ENCODE results near the gene CDK4.

CDK4 gene

DNA sequence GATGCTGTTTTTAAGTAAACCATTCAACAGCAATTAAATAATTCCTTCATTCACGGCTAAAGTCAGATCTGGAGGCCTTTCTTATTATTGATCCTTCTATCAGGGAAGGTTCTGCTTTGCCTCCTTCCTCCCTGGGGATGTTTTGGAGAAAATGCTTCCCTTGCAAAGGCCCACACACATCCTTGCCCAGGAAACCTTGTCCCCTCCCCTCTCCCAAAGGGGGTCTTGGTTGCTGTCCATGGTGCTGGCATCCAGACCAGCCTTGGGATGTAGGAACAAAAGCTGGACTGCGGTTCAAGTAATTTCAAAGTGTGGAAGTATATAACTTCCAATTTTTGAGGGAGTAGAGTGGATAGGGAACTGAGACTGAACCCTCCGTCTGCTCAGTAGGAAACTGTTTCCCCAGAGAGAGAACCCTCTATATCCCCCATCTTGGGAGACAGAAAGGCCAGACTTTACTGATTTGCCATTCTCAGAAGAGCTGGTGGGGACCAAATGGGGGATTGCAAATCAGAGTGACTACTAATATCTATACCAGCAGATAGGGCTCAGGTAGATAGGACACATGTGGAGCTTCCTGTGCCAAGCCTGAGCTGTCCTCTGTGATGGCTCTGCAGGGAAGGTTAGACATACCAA lies 8.4 kb upstream of the CDK4 start:
- TF ChIP-seq CEBPB (IDR thresholded peaks at IDR 0.05) (no peak), NFIC (IDR thresholded peaks at IDR 0.05) (no peak), TEAD4 (IDR thresholded peaks at IDR 0.05) (0 out of 2 replicates have a peak, but pooled peaks have one; percentile 25), FOXM1 (IDR thresholded peaks at IDR 0.05; ENCODE audit: borderline replicate concordance, low read depth) (no peak), EGR1 (IDR thresholded peaks at IDR 0.05) (no peak), TCF12 (IDR thresholded peaks at IDR 0.05; ENCODE audit: low read depth) (no peak), RAD21 (IDR thresholded peaks at IDR 0.05; ENCODE audit: low read depth) (no peak), TAF1 (IDR thresholded peaks at IDR 0.05; ENCODE audit: low read depth) (no peak), YY1 (IDR thresholded peaks at IDR 0.05; ENCODE audit: low read depth) (no peak), EP300 (IDR thresholded peaks at IDR 0.05; ENCODE audit: borderline replicate concordance) (no peak), CREB1 (IDR thresholded peaks at IDR 0.05; ENCODE audit: low read depth) (no peak), ZBTB7A (IDR thresholded peaks at IDR 0.05; ENCODE audit: low read depth) (peak; percentile 91)
- TF ChIP-seq, protein P1, sequence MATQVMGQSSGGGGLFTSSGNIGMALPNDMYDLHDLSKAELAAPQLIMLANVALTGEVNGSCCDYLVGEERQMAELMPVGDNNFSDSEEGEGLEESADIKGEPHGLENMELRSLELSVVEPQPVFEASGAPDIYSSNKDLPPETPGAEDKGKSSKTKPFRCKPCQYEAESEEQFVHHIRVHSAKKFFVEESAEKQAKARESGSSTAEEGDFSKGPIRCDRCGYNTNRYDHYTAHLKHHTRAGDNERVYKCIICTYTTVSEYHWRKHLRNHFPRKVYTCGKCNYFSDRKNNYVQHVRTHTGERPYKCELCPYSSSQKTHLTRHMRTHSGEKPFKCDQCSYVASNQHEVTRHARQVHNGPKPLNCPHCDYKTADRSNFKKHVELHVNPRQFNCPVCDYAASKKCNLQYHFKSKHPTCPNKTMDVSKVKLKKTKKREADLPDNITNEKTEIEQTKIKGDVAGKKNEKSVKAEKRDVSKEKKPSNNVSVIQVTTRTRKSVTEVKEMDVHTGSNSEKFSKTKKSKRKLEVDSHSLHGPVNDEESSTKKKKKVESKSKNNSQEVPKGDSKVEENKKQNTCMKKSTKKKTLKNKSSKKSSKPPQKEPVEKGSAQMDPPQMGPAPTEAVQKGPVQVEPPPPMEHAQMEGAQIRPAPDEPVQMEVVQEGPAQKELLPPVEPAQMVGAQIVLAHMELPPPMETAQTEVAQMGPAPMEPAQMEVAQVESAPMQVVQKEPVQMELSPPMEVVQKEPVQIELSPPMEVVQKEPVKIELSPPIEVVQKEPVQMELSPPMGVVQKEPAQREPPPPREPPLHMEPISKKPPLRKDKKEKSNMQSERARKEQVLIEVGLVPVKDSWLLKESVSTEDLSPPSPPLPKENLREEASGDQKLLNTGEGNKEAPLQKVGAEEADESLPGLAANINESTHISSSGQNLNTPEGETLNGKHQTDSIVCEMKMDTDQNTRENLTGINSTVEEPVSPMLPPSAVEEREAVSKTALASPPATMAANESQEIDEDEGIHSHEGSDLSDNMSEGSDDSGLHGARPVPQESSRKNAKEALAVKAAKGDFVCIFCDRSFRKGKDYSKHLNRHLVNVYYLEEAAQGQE (IDR thresholded peaks at IDR 0.05; ENCODE audit: low read depth) = peak; percentile 97
- TF ChIP-seq, protein P2, sequence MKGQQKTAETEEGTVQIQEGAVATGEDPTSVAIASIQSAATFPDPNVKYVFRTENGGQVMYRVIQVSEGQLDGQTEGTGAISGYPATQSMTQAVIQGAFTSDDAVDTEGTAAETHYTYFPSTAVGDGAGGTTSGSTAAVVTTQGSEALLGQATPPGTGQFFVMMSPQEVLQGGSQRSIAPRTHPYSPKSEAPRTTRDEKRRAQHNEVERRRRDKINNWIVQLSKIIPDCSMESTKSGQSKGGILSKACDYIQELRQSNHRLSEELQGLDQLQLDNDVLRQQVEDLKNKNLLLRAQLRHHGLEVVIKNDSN (IDR thresholded peaks at IDR 0.05) = no peak
- TF ChIP-seq, protein P3, sequence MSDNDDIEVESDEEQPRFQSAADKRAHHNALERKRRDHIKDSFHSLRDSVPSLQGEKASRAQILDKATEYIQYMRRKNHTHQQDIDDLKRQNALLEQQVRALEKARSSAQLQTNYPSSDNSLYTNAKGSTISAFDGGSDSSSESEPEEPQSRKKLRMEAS (IDR thresholded peaks at IDR 0.05) = no peak

DNA sequence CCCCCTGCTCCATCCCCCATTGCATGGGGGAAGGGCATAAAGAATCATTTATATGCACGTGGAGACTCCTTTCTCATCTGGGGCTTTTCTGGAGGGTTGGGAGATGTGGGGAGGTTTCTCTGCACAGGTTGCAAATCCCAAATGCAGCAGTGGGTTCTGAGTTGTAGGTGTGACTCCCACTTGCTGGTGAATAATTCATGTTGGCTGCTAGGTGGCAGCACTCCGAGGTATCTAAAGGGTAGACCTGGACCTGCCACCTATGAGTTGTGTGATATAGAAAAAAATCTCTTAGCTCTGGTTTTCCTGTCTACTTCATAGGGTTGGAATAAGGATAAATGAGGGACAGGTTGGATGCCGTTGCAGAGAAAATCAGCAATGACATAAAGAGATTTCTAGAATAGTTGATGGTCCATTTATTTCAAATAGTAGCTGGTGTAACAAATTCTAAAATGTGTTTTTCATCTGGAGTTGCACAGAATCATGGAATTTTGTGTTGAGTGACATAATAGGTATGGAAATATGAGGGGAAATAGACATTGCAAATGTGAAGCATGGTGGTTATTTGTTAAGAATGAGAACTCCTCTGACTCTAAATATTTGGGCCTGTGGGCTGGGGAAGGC lies 7.4 kb upstream of the CDK4 start:
- TF ChIP-seq ZBTB7A (IDR thresholded peaks at IDR 0.05; ENCODE audit: low read depth) (no peak), RAD21 (IDR thresholded peaks at IDR 0.05; ENCODE audit: low read depth) (peak; percentile 31; the same call in 1 of the 2 replicates)

DNA sequence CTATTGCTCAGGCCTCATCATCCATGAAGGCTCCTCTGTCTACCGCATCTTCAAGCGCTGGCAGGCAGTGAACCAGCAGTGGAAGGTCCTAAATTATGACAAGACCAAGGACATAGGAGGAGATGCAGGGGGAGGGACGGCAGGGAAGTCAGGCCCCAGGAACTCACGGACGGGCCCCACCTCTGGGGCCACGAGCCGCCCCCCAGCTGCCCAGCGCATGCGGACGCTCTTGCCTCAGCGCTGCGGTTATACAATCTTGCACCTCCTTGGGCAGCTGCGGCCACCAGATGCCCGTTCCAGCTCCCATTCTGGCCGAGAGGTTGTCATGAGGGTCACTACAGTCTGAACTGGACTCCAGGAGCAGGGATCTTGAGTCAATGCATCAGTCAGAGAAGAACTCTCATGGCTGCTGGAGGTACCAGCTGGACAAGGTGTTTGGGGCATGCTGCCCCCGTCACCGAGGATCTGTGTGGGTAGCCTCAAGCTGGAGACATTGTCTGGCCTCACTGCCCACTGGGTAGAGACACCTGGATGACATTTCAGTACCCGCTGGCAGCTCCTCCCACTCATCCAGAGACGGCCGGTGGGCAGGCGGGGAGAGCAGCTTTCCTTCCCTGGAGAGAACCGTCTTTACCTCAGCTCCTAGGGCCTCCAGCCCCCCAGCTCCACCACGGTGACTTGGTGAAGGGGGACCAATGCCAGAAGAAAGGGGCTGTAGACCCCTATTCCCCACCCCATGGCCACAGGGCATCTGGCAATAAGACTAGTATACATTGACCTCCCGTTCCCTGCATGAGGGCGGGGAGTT lies 6.6 kb upstream of the CDK4 start:
- TF ChIP-seq ZBTB7A (IDR thresholded peaks at IDR 0.05; ENCODE audit: low read depth) = no peak
- TF ChIP-seq, protein P3 (IDR thresholded peaks at IDR 0.05) = no peak
- no peak for TF ChIP-seq RAD21 (IDR thresholded peaks at IDR 0.05; ENCODE audit: low read depth)
- TF ChIP-seq, protein P2 (IDR thresholded peaks at IDR 0.05) = no peak
- no peak for TF ChIP-seq TAF1 (IDR thresholded peaks at IDR 0.05; ENCODE audit: low read depth)
- TF ChIP-seq CEBPB (IDR thresholded peaks at IDR 0.05) = no peak
- no peak for TF ChIP-seq EGR1 (IDR thresholded peaks at IDR 0.05)
- no peak for TF ChIP-seq CREB1 (IDR thresholded peaks at IDR 0.05; ENCODE audit: low read depth)
- TF ChIP-seq, protein P1 (IDR thresholded peaks at IDR 0.05; ENCODE audit: low read depth) = no peak
- no peak for TF ChIP-seq YY1 (IDR thresholded peaks at IDR 0.05; ENCODE audit: low read depth)

DNA sequence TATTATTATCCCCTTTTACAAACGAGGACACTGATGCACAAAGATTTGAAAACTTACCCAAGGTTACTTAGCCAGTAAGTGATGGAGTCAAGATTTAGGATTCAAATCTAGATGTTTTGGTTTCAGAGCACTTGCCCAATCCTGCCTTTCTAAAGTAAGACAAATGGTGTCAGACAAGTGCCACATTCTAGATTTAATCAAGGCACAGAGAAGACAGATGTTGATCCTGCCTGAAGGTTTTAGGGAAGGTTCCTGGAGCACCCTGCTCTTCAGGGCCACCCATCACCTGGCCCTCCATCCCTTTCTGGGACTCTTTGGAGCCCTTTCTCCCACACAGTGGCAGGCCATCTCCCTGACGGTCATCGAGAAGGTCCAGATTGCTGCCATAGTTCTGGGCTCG lies 5.7 kb upstream of the CDK4 start:
- TF ChIP-seq NFIC (IDR thresholded peaks at IDR 0.05) = no peak
- no peak for TF ChIP-seq CEBPB (IDR thresholded peaks at IDR 0.05)
- no peak for TF ChIP-seq YY1 (IDR thresholded peaks at IDR 0.05; ENCODE audit: low read depth)
- no peak for TF ChIP-seq EP300 (IDR thresholded peaks at IDR 0.05; ENCODE audit: borderline replicate concordance)
- no peak for TF ChIP-seq RAD21 (IDR thresholded peaks at IDR 0.05; ENCODE audit: low read depth)
- no peak for TF ChIP-seq FOXM1 (IDR thresholded peaks at IDR 0.05; ENCODE audit: borderline replicate concordance, low read depth)
- TF ChIP-seq TAF1 (IDR thresholded peaks at IDR 0.05; ENCODE audit: low read depth) = no peak
- TF ChIP-seq TCF12 (IDR thresholded peaks at IDR 0.05; ENCODE audit: low read depth) = no peak
- TF ChIP-seq CREB1 (IDR thresholded peaks at IDR 0.05; ENCODE audit: low read depth) = no peak
- TF ChIP-seq, protein P2 (IDR thresholded peaks at IDR 0.05) = no peak
- TF ChIP-seq TEAD4 (IDR thresholded peaks at IDR 0.05) = no peak
- TF ChIP-seq, protein P3 (IDR thresholded peaks at IDR 0.05) = no peak
- TF ChIP-seq, protein P1 (IDR thresholded peaks at IDR 0.05; ENCODE audit: low read depth) = no peak
- no peak for TF ChIP-seq EGR1 (IDR thresholded peaks at IDR 0.05)
